Activated CD4-positive, alpha-beta memory T cell treated with anti-CD3 and anti-CD28 coated beads for 36 hours (primary cell): ENCODE measurements around the gene SH2D3A. TPM values are rescaled to one million over a fixed set of nuclear protein-coding genes. Genes with fewer than 3 reads are reported as not detected.
"Not testable (repeated sequence)": the region's sequence is repeated elsewhere in the genome, so short reads cannot be mapped to it uniquely, and the experiment has no call there.

Experiments
- CTCF ChIA-PET: fragments of 350-600 bp; sonication (Branson Sonifier 250); formaldehyde crosslinking; loops from one replicate; lab custom pipeline; 2021; ENCODE audit warnings: antibody characterized with exemption, inconsistent platforms; lab: Charles Lee
- POLR2A ChIA-PET: fragments of 350-600 bp; sonication (Branson Sonifier 250); formaldehyde crosslinking; loops from one replicate; lab custom pipeline; 2021; ENCODE audit warnings: antibody characterized with exemption; lab: Charles Lee
- DNase-seq: peaks from one replicate; pipeline ENCODE4 v3.0.0-alpha.2; 2020
- H3K27ac Mint-ChIP-seq: one replicate; pipeline ENCODE4 v1.8.0; 2021; ENCODE audit warnings: mixed read lengths
- H3K27me3 Mint-ChIP-seq: one replicate; pipeline ENCODE4 v1.8.0; 2021; ENCODE audit warnings: mixed read lengths
- H3K36me3 Mint-ChIP-seq: one replicate; pipeline ENCODE4 v1.8.0; 2021; ENCODE audit warnings: mixed read lengths
- H3K4me1 Mint-ChIP-seq: one replicate; pipeline ENCODE4 v1.8.0; 2021; ENCODE audit warnings: low read depth, mixed read lengths
- H3K4me3 Mint-ChIP-seq: one replicate; pipeline ENCODE4 v1.8.0; 2021; ENCODE audit warnings: mild to moderate bottlenecking, mixed read lengths
- H3K9me3 Mint-ChIP-seq: one replicate; pipeline ENCODE4 v1.8.0; 2021; ENCODE audit warnings: mixed read lengths
- intact Hi-C: fragments of 100-400 bp; cut with micrococcal nuclease; formaldehyde crosslinking; loops from one replicate; pipeline ENCODE4 v1.15.1; 2023
- total RNA-seq, 2 experiments: library from RNA; stranded (reverse); gene quantifications; one replicate each; pipeline ENCODE4 v1.2.3, GENCODE V29; 2021

Gene SH2D3A
- total RNA-seq, 2 experiments from 2014 or later: 17.1 to 18.2 TPM

GRCh38 chr19:6772866-6773322 is 5.7 kb upstream of the SH2D3A start:
- Mint-ChIP-seq H3K27me3 (no peaks in the 10 kb centered on the region), H3K4me1 (peaks cover 51% of the 10 kb centered on the region), H3K36me3 (peaks cover 31% of the 10 kb centered on the region), H3K9me3 (no peaks in the 10 kb centered on the region), H3K4me3 (peak overlapping the region; percentile 96), H3K27ac (peak overlapping the region; percentile 95)
- ChIA-PET POLR2A (interaction anchor here (0.6 to 5.8 kb wide), 12 partner anchors 12 to 109 kb away, joined by 3 to 59 read pairs (median 5); partner anchors contain the start of gene GPR108), CTCF (interaction anchor here (0.6 to 4.0 kb wide), 19 partner anchors 8 to 412 kb away, joined by 3 to 38 read pairs (median 4); partner anchors contain the start of genes CLPP and GPR108)
- no peak for DNase-seq
- intact Hi-C loops: loop anchor here (1.0 kb wide), 2 partner anchors 28 to 89 kb away; no protein-coding TSS in a partner anchor

DNA sequence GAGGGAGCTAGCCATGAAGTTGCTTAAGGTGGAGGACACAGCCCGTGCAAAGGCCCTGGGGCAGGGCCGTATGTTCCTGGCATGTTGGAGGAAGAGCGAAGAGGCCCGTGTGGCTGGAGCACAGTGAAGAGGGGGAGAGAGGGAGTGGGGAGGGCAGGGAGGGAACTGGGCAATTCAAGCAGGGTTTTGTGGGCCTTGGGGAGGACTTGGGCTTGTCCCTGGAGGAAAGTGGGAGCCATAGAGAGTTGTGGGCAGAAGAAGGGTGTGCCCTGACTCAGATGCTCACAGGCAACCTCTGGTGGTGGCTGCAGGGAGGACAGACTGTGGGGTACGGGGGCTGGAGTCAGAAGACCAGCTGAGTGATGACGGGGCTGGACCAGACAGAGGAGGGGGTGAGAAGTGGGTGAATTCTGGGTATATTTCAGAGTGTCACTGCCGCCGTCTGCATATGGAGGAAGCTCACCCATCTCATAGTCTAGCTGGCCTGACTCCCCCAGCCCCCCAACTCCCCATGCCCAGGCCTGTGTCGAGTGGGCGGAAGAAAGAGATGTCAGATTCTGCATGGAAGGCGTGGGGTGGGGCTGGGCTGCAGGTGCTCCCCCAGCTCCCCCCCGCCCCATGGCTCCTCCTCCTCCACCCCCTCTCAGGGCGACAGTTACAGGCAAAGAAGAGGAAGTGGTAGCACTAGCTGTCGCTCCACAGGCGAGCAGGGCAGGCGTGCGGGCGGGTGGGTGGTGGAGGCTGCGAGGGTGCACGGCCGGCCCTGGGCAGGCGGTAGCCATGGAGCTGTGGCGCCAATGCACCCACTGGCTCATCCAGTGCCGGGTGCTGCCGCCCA is 5.0 kb upstream of the SH2D3A start, which contains the start of gene VAV1:
Gene VAV1 (plus strand): TSS at position 681 of the 838 bp plus-strand sequence. CDS start 100 bp downstream, at position 781.
- Mint-ChIP-seq H3K4me1 (peaks cover 47% of the 10 kb centered on the region), H3K9me3 (no peaks in the 10 kb centered on the region), H3K4me3 (peak within 1 kb of the TSS; percentile 96), H3K27ac (peak within 1 kb of the TSS; percentile 95), H3K27me3 (no peaks in the 10 kb centered on the region), H3K36me3 (peaks cover 28% of the 10 kb centered on the region)
- intact Hi-C loops: loop anchor here (1.0 kb wide), 2 partner anchors 29 to 90 kb away; no protein-coding TSS in a partner anchor
- POLR2A ChIA-PET: interaction anchor here (0.6 to 5.8 kb wide), 12 partner anchors 11 to 108 kb away, joined by 3 to 59 read pairs (median 5); partner anchors contain the start of gene GPR108
- peak; percentile 91 for DNase-seq
- CTCF ChIA-PET: interaction anchor here (0.6 to 4.0 kb wide), 20 partner anchors 9 to 411 kb away, joined by 3 to 38 read pairs (median 4); partner anchors contain the start of genes CLPP and GPR108

- ChIA-PET POLR2A (interaction anchor here (1.4 to 5.8 kb wide), 6 partner anchors 11 to 102 kb away, joined by 4 to 59 read pairs (median 5); partner anchors contain the start of gene GPR108), CTCF (interaction anchor here (0.8 to 4.0 kb wide), 11 partner anchors 20 to 255 kb away, joined by 3 to 38 read pairs (median 6); partner anchors contain the start of gene GPR108)
- intact Hi-C loops: loop anchor here (1.0 kb wide), 2 partner anchors 30 to 91 kb away; no protein-coding TSS in a partner anchor
- Mint-ChIP-seq H3K27ac (peak overlapping the region; percentile 95), H3K4me3 (peak overlapping the region; percentile 96), H3K4me1 (peaks cover 43% of the 10 kb centered on the region), H3K36me3 (peaks cover 24% of the 10 kb centered on the region)
- not testable (repeated sequence) for H3K27me3 Mint-ChIP-seq, DNase-seq, H3K9me3 Mint-ChIP-seq
These were observed 4.4 kb upstream of the SH2D3A start for GRCh38 chr19:6771648-6772027.

DNA sequence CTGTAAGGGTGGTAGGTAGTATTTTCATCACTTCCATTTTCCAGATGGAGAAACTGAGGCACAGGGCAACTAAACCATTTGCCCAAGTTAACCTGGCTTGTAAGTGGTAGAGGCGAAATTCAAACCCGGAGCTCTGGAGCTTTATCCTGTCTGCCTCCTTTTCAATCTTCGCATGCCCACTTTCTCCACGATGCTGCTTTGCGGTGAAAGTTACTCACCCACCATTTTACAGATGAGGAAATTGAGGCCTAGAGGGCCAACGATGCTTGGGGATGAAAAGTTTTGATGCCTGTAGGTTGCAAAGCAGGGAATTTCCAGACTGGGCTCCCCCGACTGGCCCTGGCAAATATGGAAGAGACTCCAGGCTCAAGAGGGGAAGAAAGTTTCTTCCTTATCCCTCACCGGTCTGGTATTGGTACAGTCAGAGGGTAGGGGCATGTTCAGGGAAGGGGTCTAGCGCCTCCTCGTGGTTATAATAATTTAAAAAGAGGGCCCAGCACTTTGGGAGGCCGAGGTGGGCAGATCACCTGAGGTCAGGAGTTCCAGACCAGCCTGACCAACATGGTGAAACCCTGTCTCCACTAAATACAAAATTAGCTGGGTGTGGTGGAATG is 1.9 kb upstream of the SH2D3A start:
- CTCF ChIA-PET: interaction anchor here (0.6 to 5.8 kb wide), 7 partner anchors 31 to 252 kb away, joined by 3 to 51 read pairs (median 4); partner anchors contain the start of gene GPR108
- peaks cover 6% of the 10 kb centered on the region for H3K36me3 Mint-ChIP-seq
- peak overlapping the region; percentile 76 for H3K27ac Mint-ChIP-seq
- DNase-seq: peak; percentile 36
- H3K4me1 Mint-ChIP-seq: peaks cover 43% of the 10 kb centered on the region
- H3K4me3 Mint-ChIP-seq: no peak overlapping the region
- no peaks in the 10 kb centered on the region for H3K27me3 Mint-ChIP-seq
- intact Hi-C loops: loop anchor here (5.0 kb wide), 1 partner anchor 252 kb away; no protein-coding TSS in a partner anchor
- no peaks in the 10 kb centered on the region for H3K9me3 Mint-ChIP-seq
- POLR2A ChIA-PET: interaction anchor here (1.7 to 1.9 kb wide), 2 partner anchors 31 to 32 kb away, joined by 6 to 14 read pairs; no protein-coding TSS in a partner anchor

- Mint-ChIP-seq H3K36me3 (peaks cover under 1% of the 10 kb centered on the region), H3K27ac (peak overlapping the region; percentile 92), H3K27me3 (no peaks in the 10 kb centered on the region), H3K9me3 (no peaks in the 10 kb centered on the region), H3K4me1 (peaks cover 39% of the 10 kb centered on the region), H3K4me3 (peak overlapping the region; percentile 85)
- DNase-seq: peak; percentile 38
- POLR2A ChIA-PET: interaction anchor here (1.2 to 1.9 kb wide), 3 partner anchors 30 to 45 kb away, joined by 5 to 14 read pairs (median 6); no protein-coding TSS in a partner anchor
- intact Hi-C loops: loop anchor here (5.0 kb wide), 1 partner anchor 251 kb away; no protein-coding TSS in a partner anchor
- CTCF ChIA-PET: interaction anchor here (0.6 to 5.8 kb wide), 7 partner anchors 14 to 252 kb away, joined by 3 to 51 read pairs (median 4); partner anchors contain the start of gene GPR108
These were observed 1.1 kb upstream of the SH2D3A start for GRCh38 chr19:6768236-6768785.

GRCh38 chr19:6767081-6767356 is 216 bp downstream of the SH2D3A start:
- Mint-ChIP-seq H3K4me1 (peaks cover 35% of the 10 kb centered on the region), H3K27me3 (no peaks in the 10 kb centered on the region), H3K27ac (peak overlapping the region; percentile 92), H3K9me3 (no peaks in the 10 kb centered on the region), H3K36me3 (no peaks in the 10 kb centered on the region), H3K4me3 (peak overlapping the region; percentile 85)
- ChIA-PET CTCF (interaction anchor here (1.4 to 5.8 kb wide), 3 partner anchors 30 to 96 kb away, joined by 5 to 51 read pairs (median 33); partner anchors contain the start of gene GPR108), POLR2A (interaction anchor here (1.0 kb wide), 1 partner anchor 34 kb away, joined by 4 read pairs; no protein-coding TSS in a partner anchor)
- no peak for DNase-seq
- intact Hi-C loops: loop anchor here (1.0 to 5.0 kb wide), 7 partner anchors 14 to 342 kb away; partner anchors contain the start of gene GPR108

DNA sequence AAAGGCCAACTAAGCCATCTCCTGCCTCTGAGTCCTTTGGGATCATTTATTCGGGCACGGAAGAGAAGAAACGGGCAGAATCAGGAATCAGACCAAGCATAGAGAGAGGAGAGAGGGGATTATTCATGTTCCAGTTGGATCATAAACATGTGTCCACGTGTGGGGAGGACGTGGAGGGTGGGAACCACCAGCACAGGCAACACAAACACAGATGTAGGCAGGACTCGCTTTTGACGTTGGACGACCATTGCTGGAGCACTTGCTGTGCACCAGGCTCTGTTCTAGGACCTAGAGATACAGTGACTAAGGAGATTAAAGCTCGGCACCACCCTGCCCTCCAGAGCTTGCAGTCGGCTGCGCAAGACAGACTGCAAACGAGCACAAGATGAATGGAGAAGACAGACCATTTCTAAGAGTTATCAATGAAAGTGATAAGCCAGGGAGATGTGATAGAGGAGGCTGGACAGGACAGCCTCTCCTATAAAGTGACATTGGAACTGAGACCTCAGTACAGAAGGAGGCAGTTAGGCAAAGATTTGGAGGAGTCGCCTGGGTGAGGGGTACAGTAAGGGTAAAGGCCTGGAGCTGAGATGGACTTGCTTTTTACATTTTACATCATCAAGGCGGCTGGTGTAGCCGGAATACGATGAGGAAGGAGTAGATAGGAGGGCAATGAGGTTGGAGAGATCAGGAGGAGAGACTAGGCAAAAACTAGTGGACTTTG is 716 bp downstream of the SH2D3A start:
- peak; percentile 46 for DNase-seq
- POLR2A ChIA-PET: interaction anchor here (1.0 kb wide), 1 partner anchor 35 kb away, joined by 4 read pairs; no protein-coding TSS in a partner anchor
- peak overlapping the region; percentile 92 for H3K27ac Mint-ChIP-seq
- H3K4me3 Mint-ChIP-seq: peak overlapping the region; percentile 85
- CTCF ChIA-PET: interaction anchor here (1.4 to 5.8 kb wide), 3 partner anchors 29 to 97 kb away, joined by 5 to 51 read pairs (median 33); partner anchors contain the start of gene GPR108
- peaks cover 31% of the 10 kb centered on the region for H3K4me1 Mint-ChIP-seq
- intact Hi-C loops: loop anchor here (1.0 to 5.0 kb wide), 7 partner anchors 13 to 341 kb away; partner anchors contain the start of gene GPR108
- no peaks in the 10 kb centered on the region for H3K36me3 Mint-ChIP-seq
- no peaks in the 10 kb centered on the region for H3K27me3 Mint-ChIP-seq
- H3K9me3 Mint-ChIP-seq: no peaks in the 10 kb centered on the region

- no peaks in the 10 kb centered on the region for H3K36me3 Mint-ChIP-seq
- DNase-seq: peak; percentile 29
- H3K9me3 Mint-ChIP-seq: no peaks in the 10 kb centered on the region
- H3K4me1 Mint-ChIP-seq: peaks cover 31% of the 10 kb centered on the region
- H3K27me3 Mint-ChIP-seq: no peaks in the 10 kb centered on the region
- intact Hi-C loops: loop anchor here (2.0 to 5.0 kb wide), 2 partner anchors 47 to 249 kb away; no protein-coding TSS in a partner anchor
- ChIA-PET POLR2A (no interaction called here), CTCF (interaction anchor here (1.4 to 5.8 kb wide), 3 partner anchors 28 to 98 kb away, joined by 5 to 51 read pairs (median 33); partner anchors contain the start of gene GPR108)
- peak overlapping the region; percentile 92 for H3K27ac Mint-ChIP-seq
- peak overlapping the region; percentile 85 for H3K4me3 Mint-ChIP-seq
These were observed 1.4 kb downstream of the SH2D3A start for GRCh38 chr19:6765738-6766356.

DNA sequence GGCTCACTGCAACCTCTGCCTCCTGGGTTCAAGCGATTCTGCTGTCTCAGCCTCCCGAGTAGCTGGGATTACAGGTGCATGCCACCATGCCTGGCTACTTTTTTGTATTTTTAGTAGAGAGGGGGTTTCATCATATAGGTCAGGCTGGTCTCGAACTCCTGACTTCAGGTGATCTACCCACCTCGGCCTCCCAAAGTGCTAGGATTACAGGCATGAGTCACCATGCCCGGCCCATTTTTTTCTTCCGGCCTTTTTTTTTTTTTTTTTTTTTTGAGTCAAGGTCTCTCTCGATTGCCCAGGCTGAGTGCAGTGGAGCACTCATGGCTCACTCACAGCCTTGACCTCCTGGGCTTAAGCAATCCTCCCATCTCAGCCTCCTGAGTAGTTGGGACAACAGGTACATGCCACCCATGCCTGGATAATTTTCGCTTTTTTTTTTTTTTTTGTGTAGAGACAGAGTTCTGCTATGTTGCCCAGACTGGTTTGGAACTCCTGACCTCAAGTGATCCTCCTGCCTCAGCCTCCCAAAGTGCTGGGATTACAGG is 4.9 kb downstream of the SH2D3A start:
- POLR2A ChIA-PET, DNase-seq, H3K4me3 Mint-ChIP-seq, H3K27me3 Mint-ChIP-seq, H3K9me3 Mint-ChIP-seq, CTCF ChIA-PET, H3K27ac Mint-ChIP-seq, intact Hi-C loops: not testable (repeated sequence)
- peaks cover 18% of the 10 kb centered on the region for H3K36me3 Mint-ChIP-seq
- H3K4me1 Mint-ChIP-seq: peaks cover 22% of the 10 kb centered on the region
